Stimulated activated naive CD8-positive, alpha-beta T cell treated with anti-CD3 and anti-CD28 coated beads, Interleukin-15, Interleukin-2, amounts not matched to agents 100 ng/mL and 50 ng/mL, for 24 hours (primary cell): Measurements from ENCODE around the gene SRGAP2.
"Not testable (repeated sequence)": the region's sequence is repeated elsewhere in the genome, so short reads cannot be mapped to it uniquely, and the experiment has no call there.

Experiments used
- H3K27ac Mint-ChIP-seq: one replicate; pipeline ENCODE4 v1.8.0; 2021; ENCODE audit warnings: mild to moderate bottlenecking, mixed read lengths
- H3K27me3 Mint-ChIP-seq: one replicate; pipeline ENCODE4 v1.8.0; 2021; ENCODE audit warnings: mixed read lengths
- H3K36me3 Mint-ChIP-seq: one replicate; pipeline ENCODE4 v1.8.0; 2021; ENCODE audit warnings: low read depth, mixed read lengths
- H3K4me1 Mint-ChIP-seq: one replicate; pipeline ENCODE4 v1.8.0; 2021; ENCODE audit warnings: low read depth, mixed read lengths
- H3K4me3 Mint-ChIP-seq: one replicate; pipeline ENCODE4 v1.8.0; 2021; ENCODE audit warnings: mild to moderate bottlenecking, mixed read lengths
- H3K9me3 Mint-ChIP-seq: one replicate; pipeline ENCODE4 v1.8.0; 2021; ENCODE audit warnings: mixed read lengths

The SRGAP2 gene

DNA sequence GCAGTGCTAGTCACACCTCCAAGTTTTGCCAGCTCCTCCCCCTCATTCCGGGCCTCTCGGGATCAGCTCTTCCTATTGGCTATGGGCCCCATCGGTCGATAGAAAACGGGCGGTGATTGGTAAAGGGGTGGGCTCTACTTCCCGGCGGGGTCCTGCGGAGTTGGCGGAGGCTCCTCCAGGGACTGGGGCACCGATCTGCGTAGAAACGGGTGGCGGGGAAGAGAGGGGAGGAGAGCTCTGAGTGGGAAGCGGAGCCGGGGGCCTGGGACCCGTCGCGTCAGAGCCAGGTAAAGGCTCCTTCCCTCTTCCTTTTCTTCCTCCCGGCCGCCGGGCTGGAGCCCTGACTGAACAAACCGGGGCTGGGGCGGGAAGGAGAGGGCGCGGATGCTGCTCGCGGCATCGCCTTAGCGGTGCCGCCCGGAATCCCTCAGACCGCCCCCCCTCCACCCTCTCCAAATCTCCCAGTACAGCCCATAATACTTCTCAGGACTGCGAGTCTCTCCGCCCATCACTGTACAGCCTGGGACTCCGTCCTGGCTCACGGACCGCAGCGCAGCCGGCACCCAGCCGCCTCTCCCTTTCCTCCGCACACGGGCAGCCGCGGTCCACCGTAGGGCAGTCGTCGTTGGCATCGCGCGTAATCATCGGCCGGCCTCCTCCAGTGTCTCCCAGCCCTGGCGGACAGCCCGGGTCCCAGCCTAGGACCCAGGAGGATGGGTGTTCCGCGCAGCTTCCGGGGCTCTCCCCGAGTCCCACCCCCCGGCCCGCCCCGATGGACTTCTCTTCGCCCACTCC lies at the start of gene SRGAP2:
SRGAP2 (plus strand) TSS at position 178 of the 795 bp plus-strand sequence. CDS start 2,430 bp downstream, outside the sequence.
- not testable (repeated sequence) for H3K27me3 Mint-ChIP-seq, H3K9me3 Mint-ChIP-seq, H3K4me1 Mint-ChIP-seq, H3K36me3 Mint-ChIP-seq
- Mint-ChIP-seq H3K27ac (peak within 1 kb of the TSS; percentile 83), H3K4me3 (peak within 1 kb of the TSS; percentile 79)

DNA sequence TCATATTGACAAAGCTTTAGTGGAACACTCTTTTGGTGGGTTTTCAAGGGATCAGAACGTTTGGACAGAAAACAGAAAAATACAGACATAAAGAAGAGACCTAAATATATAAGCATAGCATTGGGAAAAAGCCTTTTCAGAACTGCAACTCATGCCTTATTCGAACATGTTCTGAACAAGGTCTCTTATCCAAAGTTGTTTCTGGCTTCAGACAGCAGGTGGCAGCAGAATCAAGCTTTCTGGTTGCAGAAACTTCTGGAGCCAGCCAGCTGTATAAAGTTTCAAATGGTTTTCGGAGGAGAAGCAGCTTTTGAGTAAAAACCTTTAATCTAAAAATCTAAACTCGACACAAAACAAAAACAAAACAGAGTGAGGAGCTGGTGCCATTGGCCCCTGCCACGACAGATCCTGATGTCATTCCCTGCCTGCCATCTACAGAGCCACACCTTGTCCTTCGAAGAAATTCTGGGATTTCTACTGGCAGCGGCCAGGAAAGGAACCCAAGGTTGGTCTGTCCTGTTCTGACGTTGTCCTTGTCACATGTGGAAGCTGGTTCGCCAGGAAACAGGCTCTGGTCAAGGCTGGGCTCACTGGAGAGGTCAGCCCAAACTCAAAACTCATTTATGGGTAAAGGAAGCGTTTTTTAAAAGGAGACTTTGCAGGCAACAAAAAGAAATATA lies 35.9 kb upstream of the SRGAP2 start:
- H3K27me3 Mint-ChIP-seq, H3K27ac Mint-ChIP-seq: not testable (repeated sequence)

DNA sequence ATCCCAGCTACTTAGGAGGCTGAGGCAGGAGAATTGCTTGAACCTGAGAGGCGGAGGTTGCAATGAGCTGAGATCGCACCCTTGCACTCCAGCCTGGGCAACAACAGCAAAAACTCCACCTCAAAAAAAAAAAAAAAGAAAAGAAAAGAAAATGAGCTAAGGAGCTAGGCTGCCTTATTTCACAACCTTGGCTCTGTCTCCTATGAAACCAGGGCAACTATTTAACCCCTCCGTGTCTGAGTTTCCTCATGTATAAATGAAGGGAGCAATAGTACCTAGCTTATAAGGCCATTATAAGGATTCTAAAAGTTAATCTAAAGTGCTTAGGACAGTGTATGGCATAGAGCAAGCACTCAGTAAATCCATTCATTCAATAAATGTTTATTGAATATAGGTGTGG lies 33.5 kb upstream of the SRGAP2 start:
- not testable (repeated sequence) for H3K36me3 Mint-ChIP-seq, H3K27ac Mint-ChIP-seq, H3K4me1 Mint-ChIP-seq, H3K4me3 Mint-ChIP-seq, H3K9me3 Mint-ChIP-seq, H3K27me3 Mint-ChIP-seq

More for the DNA sequence above, 35.9 kb upstream of the SRGAP2 start:
- not testable (repeated sequence) for H3K36me3 Mint-ChIP-seq, H3K9me3 Mint-ChIP-seq, H3K4me1 Mint-ChIP-seq, H3K4me3 Mint-ChIP-seq

DNA sequence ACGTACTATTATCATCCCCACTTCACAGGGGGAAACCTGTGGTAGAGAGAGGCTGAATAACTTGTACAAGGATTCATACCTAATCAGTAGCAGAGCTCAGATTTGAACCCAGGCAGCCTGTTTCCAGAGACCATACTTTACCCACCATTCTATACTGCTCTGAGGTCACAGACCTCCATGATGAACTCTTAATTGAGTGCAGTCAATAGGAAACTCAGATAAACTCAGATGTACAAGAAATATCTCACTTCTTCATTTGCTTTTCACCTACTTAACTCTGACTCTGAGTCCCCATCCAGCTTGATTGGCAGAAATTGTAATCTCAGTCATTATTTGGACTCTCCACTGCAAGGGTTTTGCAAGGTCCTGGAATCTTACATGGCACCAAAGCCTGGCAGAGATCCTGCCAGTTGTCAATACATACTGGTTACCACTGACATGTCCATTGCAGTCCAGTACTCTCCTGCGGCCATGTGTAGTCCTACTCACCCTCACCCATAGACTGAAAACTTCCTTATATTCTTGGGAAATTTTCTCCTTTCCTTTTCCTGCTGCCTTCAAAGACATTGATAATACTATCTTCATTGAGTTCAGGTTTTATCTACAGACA lies 30.1 kb upstream of the SRGAP2 start:
- not testable (repeated sequence) for H3K4me1 Mint-ChIP-seq, H3K27me3 Mint-ChIP-seq, H3K9me3 Mint-ChIP-seq, H3K36me3 Mint-ChIP-seq, H3K4me3 Mint-ChIP-seq, H3K27ac Mint-ChIP-seq

DNA sequence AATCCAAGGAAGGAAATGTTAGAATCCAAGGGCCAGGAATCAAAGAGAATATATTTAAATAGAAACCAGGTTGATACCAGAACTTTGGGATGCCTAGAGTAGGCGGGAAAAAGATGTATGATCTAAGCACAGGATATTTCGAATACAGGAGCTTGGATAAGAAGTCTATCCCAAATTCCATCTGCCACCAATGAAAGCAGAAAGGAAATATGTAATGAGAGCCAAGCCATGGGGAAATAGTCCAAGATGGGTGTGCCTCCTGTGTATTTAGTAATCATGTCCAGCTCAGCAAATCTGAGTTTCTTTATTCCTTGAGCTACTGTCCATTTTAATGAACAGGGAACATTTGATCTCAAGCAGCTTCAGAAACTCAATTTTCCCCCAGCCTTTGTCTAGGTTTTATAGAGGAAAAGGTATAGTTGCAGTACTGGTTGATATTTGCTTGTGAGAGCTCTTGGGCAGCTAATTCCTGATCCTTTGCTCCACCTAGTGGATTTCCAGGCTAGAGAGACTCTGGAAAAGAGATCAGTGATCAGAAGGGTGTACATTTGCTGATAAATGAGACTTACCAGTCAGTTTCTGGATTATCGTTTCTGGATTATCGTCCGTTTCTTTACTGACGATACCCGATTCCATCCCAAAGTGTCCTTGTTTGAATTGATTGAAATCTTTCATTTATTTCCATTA lies 29.0 kb upstream of the SRGAP2 start:
- H3K4me1 Mint-ChIP-seq, H3K36me3 Mint-ChIP-seq, H3K4me3 Mint-ChIP-seq, H3K27ac Mint-ChIP-seq, H3K9me3 Mint-ChIP-seq, H3K27me3 Mint-ChIP-seq: not testable (repeated sequence)

DNA sequence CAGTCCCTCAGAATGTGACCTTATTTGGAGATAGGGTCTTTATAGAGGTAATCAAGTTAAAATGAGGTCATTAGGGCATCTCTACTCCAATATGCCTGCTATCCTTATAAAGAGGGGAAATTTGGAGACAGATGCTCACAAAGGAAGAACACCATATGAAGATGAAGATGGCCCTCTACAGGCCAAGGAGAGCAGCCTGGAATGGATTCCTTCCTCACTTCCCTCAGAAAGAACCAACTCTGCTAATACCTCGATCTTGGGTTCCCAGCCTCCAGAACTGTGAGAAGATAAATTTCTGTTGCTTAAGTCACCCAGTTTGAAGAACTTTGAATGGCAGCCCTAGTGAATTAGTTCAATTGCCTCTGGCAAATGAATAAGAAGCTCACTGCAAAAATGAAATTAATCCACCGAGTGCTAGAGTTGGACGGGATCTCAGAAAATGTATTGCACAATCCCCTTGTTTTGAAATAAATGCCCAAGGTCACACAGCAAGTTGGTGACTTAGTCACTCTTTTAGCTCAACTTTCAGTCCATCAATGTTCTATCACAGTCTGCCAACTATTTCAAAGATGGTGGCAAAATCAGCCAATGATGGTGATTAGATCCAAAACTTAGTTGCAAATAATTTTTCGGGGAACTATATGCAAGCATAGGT lies 27.8 kb upstream of the SRGAP2 start:
- H3K36me3 Mint-ChIP-seq, H3K27ac Mint-ChIP-seq, H3K27me3 Mint-ChIP-seq, H3K4me3 Mint-ChIP-seq, H3K9me3 Mint-ChIP-seq, H3K4me1 Mint-ChIP-seq: not testable (repeated sequence)

DNA sequence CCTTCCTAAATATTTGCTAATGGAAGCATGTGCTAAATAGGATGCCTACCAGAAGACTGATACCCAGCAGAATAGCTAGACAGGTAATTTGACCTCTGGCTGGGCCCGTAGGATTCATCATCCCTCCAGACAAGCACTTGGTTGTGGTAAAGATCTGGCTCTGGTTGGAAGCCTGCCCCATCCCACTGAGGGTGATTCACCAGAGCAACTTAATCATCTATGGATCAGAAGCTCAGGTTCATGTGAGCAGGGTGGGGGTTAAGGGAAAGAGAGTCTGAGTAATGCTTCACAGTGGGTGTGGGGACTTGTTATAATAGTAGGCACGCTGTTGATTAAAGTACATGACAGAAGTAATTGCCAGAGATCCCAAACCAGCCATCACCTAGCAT lies 27.2 kb upstream of the SRGAP2 start:
- H3K36me3 Mint-ChIP-seq, H3K27me3 Mint-ChIP-seq, H3K4me3 Mint-ChIP-seq, H3K4me1 Mint-ChIP-seq, H3K27ac Mint-ChIP-seq, H3K9me3 Mint-ChIP-seq: not testable (repeated sequence)

DNA sequence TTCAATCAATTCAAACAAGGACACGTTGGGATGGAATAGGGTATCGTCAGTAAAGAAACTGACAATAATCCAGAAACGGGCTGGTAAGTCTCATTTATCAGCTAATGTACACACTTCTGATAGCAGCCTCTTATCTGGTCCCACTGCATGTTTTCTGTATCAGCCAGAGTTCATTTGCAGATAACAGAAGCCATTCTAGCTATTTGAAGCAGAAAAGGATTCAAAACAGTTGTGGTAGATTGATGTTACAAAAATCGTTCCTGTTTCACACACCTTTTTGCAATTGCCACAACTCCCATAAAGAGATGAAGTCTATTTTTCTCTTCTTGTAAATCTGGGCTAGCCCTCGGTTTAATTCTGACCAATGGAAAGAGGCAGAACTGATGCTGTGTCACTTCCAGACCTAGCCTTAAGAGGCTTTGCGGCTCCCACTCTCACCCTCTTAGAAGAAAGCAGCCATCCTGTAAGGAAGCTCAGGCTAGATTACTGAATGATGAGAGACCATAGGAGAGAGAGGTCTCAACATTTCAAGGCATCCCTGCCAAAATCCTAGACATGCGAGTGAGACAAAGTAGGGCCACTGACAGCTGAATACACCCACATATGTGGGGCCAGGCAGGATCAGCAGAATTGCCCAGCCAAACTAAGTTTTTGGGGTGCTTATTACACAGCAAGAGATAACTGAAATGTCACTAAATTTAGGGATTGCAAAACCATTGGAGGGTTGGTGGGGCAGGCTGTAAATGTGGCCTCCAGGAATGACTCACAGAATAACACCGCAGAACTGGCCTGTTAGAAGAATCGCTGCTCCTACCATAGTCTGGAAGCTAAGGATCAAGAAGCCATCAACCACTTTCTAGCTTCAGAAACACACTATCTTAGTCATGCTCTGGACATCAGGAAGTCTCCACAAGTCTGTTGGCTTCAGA lies 25.0 kb upstream of the SRGAP2 start:
- H3K4me1 Mint-ChIP-seq, H3K4me3 Mint-ChIP-seq, H3K9me3 Mint-ChIP-seq, H3K36me3 Mint-ChIP-seq, H3K27ac Mint-ChIP-seq, H3K27me3 Mint-ChIP-seq: not testable (repeated sequence)

DNA sequence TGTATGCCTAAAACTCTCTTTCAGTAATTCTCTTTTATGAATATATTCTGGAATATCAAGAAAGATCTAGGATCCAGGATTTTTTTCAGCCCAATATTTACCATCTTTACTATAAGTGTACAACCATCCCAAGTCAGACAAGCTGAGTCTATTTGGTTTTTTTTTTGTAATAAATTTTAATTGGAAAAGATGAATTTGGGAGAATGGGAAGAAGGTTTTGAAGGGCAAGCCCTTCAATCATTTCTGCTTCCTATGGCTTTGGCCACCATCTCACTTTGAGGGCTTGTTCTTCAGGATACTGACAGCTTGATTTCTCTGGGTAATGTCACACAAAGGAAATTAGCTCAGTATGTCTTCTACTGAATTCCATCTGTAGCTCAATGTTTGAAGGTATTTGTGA lies 23.7 kb upstream of the SRGAP2 start:
- H3K4me3 Mint-ChIP-seq, H3K36me3 Mint-ChIP-seq, H3K27me3 Mint-ChIP-seq, H3K4me1 Mint-ChIP-seq, H3K9me3 Mint-ChIP-seq, H3K27ac Mint-ChIP-seq: not testable (repeated sequence)

DNA sequence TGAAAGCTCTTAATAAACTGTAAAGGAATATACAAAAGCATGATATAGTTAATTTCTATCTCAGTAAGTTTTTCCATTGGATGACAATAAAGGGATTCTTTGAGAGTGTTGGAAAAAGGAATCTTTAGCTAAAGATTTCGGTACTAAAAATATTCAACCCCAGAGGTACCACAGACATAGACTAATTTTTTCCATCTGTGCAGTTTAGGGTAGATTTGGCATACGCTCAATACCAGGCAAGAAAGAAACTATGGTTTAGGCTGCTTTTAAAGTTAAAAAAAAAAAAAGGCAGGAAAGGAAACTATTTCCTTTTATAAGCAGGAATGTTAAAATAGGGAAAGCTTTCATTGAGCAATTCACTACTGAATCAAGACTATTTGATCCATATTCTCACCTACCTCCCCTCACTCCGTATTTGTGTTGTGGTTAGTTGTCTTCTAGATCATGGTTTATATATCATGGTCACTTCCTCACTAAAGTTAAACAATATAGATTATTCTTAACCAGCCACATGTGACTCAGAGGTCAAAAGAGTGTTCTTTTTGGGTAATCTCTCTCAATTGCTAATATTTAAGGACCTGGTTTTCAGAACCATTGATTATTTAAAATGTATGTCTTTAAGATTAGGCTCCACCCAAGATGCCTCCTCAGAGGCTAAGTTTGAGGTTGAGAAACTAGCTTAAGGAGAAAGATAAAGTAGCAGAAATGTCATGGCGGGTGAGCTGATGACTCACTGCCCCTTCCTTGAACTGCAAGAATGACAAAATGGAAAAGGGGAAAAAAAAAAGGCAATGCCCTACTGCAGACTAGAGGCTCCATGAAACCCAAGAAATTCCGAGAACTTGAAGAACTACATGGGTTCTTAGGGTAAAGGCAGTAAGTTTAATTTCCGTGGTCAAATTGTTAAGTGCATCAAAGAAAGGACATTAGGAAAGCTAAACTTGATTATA lies 20.7 kb upstream of the SRGAP2 start:
- not testable (repeated sequence) for H3K27me3 Mint-ChIP-seq, H3K4me3 Mint-ChIP-seq, H3K9me3 Mint-ChIP-seq, H3K36me3 Mint-ChIP-seq
- Mint-ChIP-seq H3K4me1 (peaks cover 13% of the 10 kb centered on the region), H3K27ac (peak overlapping the region; percentile 52)

DNA sequence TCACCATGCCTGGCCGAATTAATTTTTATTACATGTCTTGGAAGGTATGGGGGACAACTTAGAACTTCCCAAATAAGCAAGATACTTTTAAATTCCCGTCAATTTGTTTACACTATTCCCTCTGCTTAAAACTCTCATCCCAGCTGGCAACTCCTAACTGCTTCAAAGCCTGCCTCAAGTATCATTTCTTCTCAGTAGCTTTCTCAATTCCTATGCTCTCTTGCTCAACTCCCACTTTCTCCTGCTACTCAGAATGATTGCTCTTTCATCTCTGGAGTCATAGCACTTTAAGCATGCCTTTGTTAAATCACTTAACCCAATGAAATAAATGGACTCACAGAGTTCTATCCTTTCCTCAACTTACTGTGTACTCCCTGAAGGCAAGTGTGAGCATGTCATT lies 19.6 kb upstream of the SRGAP2 start:
- H3K36me3 Mint-ChIP-seq, H3K27ac Mint-ChIP-seq, H3K9me3 Mint-ChIP-seq, H3K4me3 Mint-ChIP-seq, H3K27me3 Mint-ChIP-seq, H3K4me1 Mint-ChIP-seq: not testable (repeated sequence)

DNA sequence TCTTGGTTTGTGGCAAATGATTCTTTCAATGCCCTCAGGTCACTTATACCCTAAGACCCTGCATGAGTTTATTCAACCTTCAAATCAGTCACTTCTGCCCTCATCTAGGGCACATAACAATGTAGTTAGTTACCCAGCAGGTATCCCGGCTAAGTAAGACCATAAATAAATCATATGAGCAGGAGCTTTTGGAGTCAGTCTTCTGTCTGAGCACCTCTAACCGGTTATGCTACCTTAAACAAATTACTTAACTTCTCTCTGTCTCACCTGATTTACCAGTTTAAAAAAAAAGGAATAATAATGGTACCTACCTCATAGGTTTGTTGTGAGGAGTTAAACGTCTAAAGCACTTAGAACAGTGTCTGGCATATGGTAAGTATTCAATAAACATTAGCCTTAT lies 17.6 kb upstream of the SRGAP2 start:
- H3K27ac Mint-ChIP-seq, H3K36me3 Mint-ChIP-seq, H3K27me3 Mint-ChIP-seq, H3K4me1 Mint-ChIP-seq, H3K4me3 Mint-ChIP-seq, H3K9me3 Mint-ChIP-seq: not testable (repeated sequence)

DNA sequence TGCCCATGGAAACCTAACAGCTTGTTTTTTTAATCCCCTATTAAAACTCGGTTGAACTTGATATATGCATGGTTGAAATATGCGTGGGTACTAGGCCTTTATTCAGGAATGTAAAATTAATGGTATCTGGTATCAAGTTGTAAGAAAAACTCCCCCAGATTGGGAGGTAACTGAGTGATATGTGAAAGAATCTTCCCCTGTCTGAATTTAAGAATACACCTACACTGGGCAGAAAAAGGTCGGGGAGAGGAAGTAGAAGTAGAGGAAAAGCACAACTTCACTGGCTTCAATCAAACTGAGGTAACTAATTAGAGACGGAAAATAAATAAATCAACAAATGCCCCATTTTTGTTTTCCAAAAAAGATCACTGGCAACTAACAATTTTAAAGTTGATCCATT lies 16.5 kb upstream of the SRGAP2 start:
- not testable (repeated sequence) for H3K36me3 Mint-ChIP-seq, H3K27ac Mint-ChIP-seq, H3K27me3 Mint-ChIP-seq, H3K9me3 Mint-ChIP-seq, H3K4me1 Mint-ChIP-seq, H3K4me3 Mint-ChIP-seq
